Endothelial cell of umbilical vein (primary cell): ENCODE data around the gene MNAT1. TPM values are rescaled to one million over a fixed set of nuclear protein-coding genes. Genes with fewer than 3 reads are reported as not detected.

Experiments used
- BruUV-seq: library from RNA; stranded (reverse); fragments of 400-500 nt; replicated peaks from 2 replicates; lab custom pipeline; 2021; lab: Mats Ljungman, UMichigan
- CTCF ChIA-PET: fragments of 300-600, 350-600 bp; sonication (Branson Sonifier 250); formaldehyde crosslinking; loops from one replicate; lab custom pipeline; 2021; ENCODE audit warnings: antibody characterized with exemption, inconsistent platforms; lab: Charles Lee
- POLR2A ChIA-PET: fragments of 300-600, 350-600 bp; sonication (Branson Sonifier 250); formaldehyde crosslinking; loops from one replicate; lab custom pipeline; 2021; ENCODE audit warnings: antibody characterized with exemption, inconsistent platforms; lab: Charles Lee
- DNase-seq: peaks from one replicate; pipeline ENCODE4 v3.0.0-alpha.2; 2011; ENCODE audit warnings: low read depth, low spot score
- FAIRE-seq: peaks from 2 replicates; lab custom pipeline; 2011; peaks lifted over from hg19 to GRCh38; lab: Jason Lieb, UNC
- H2AFZ ChIP-seq: 2 replicates; pipeline ENCODE4 v1.6.0; 2012; ENCODE audit warnings: low read depth, low read length, control low read depth, inconsistent platforms
- H3K27ac ChIP-seq: 2 replicates; pipeline ENCODE4 v1.5.1; 2011; ENCODE audit warnings: low read depth, mild to moderate bottlenecking, control low read depth, low read length, moderate library complexity; ENCODE audit not compliant: insufficient read depth
- H3K27me3 ChIP-seq, 2 experiments: 2 replicates each; pipeline versions ENCODE4 v1.6.0 to v1.6.1; 2011; ENCODE audit warnings: low read length in 2 of 2, mixed read lengths in 1 of 2; ENCODE audit not compliant: control insufficient read depth in 2 of 2, insufficient read depth in 2 of 2
- H3K36me3 ChIP-seq, 2 experiments: 2 replicates in 1 of 2; 3 replicates in 1 of 2; pipeline ENCODE4 v1.5.1; 2011; ENCODE audit warnings: low read length in 2 of 2, mild to moderate bottlenecking in 1 of 2, moderate library complexity in 1 of 2; ENCODE audit not compliant: control insufficient read depth in 2 of 2, insufficient read depth in 2 of 2; ENCODE audit errors: extremely low read depth in 1 of 2
- H3K4me1 ChIP-seq: 3 replicates; pipeline ENCODE4 v1.5.1; 2011; ENCODE audit warnings: mild to moderate bottlenecking, low read length; ENCODE audit not compliant: control insufficient read depth, insufficient read depth; ENCODE audit errors: extremely low read depth
- H3K4me2 ChIP-seq: 2 replicates; pipeline ENCODE4 v1.6.1; 2011; ENCODE audit warnings: low read length, control low read depth, mixed read lengths; ENCODE audit not compliant: insufficient read depth
- H3K4me3 ChIP-seq, 3 experiments: fragments of 200-600 bp in 1 of 3; sonication (generic), shearing (Covaris generic) in 1 of 3; replicated peaks in 1 of 3; 2 replicates each; pipeline ENCODE4 v1.5.1; 2011 to 2016; ENCODE audit warnings: control low read depth in 3 of 3, low read length in 3 of 3, mild to moderate bottlenecking in 2 of 3, inconsistent platforms in 1 of 3, low read depth in 1 of 3, moderate library complexity in 1 of 3; ENCODE audit not compliant: insufficient read depth in 1 of 3
- H3K79me2 ChIP-seq: 2 replicates; pipeline ENCODE4 v1.6.0; 2012; ENCODE audit warnings: low read length, inconsistent platforms; ENCODE audit not compliant: control insufficient read depth, insufficient read depth
- H3K9ac ChIP-seq: replicated peaks from 2 replicates; pipeline ENCODE3; 2011; ENCODE audit warnings: low read length, control low read depth; ENCODE audit not compliant: insufficient read depth; ENCODE audit errors: extremely low read depth
- H3K9me1 ChIP-seq: replicated peaks from 3 replicates; pipeline ENCODE4 v1.6.0; 2011; ENCODE audit warnings: mild to moderate bottlenecking, low read length; ENCODE audit not compliant: control insufficient read depth, insufficient read depth; ENCODE audit errors: extremely low read depth
- H3K9me3 ChIP-seq: replicated peaks from 2 replicates; pipeline ENCODE4 v1.5.1; 2012; ENCODE audit warnings: low read length, inconsistent platforms; ENCODE audit not compliant: control insufficient read depth, insufficient read depth
- H4K20me1 ChIP-seq: replicated peaks from 2 replicates; pipeline ENCODE3; 2011; ENCODE audit warnings: mild to moderate bottlenecking, low read length; ENCODE audit not compliant: control insufficient read depth, insufficient read depth; ENCODE audit errors: extremely low read depth
- EZH2 ChIP-seq: IDR thresholded peaks from 2 replicates; pipeline ENCODE4 v1.6.1; 2012; ENCODE audit warnings: borderline replicate concordance, low read depth, mild to moderate bottlenecking, moderate library complexity, low read length, inconsistent platforms; ENCODE audit not compliant: severe bottlenecking
- FOS ChIP-seq: IDR thresholded peaks from 2 replicates; pipeline ENCODE4 v1.6.1; 2011; ENCODE audit warnings: mild to moderate bottlenecking, low read length, moderate library complexity, borderline replicate concordance; ENCODE audit not compliant: insufficient read depth
- GATA2 ChIP-seq: IDR thresholded peaks from 2 replicates; pipeline ENCODE4 v1.7.0; 2011; ENCODE audit warnings: low read depth, mild to moderate bottlenecking, moderate library complexity, mixed read lengths, low read length; ENCODE audit not compliant: insufficient read length, insufficient read depth
- JUN ChIP-seq: IDR thresholded peaks from 2 replicates; pipeline ENCODE4 v1.6.1; 2011; ENCODE audit warnings: borderline replicate concordance, low read depth; ENCODE audit not compliant: insufficient read length, insufficient read depth
- MAX ChIP-seq: IDR thresholded peaks from 2 replicates; pipeline ENCODE4 v1.6.1; 2011; ENCODE audit not compliant: insufficient read depth, insufficient read length
- MYC ChIP-seq: IDR thresholded peaks from one replicate; pipeline ENCODE4 v1.6.1; 2011; ENCODE audit warnings: mild to moderate bottlenecking, low read depth, low read length
- POLR2A ChIP-seq: IDR thresholded peaks from 2 replicates; pipeline ENCODE4 v1.6.1; 2012; ENCODE audit warnings: low read depth, mild to moderate bottlenecking, control low read depth, low read length
- POLR2AphosphoS5 ChIP-seq: IDR thresholded peaks from 2 replicates; pipeline ENCODE4 v1.6.1; 2012; ENCODE audit warnings: low read depth, mild to moderate bottlenecking, control low read depth, low read length, moderate library complexity; ENCODE audit not compliant: insufficient read depth
- dilution Hi-C: fragments of 300-500 bp; cut with MboI; formaldehyde crosslinking; loops from one replicate; pipeline ENCODE4 v1.15.0; 2019; ENCODE audit warnings: low sequenced_read_pairs; ENCODE audit not compliant: extremely low pct_ligation_motif_present
- intact Hi-C: fragments of 100-400 bp; cut with micrococcal nuclease; formaldehyde crosslinking; loops from one replicate; pipeline ENCODE4 v1.10.0; 2022
- polyA plus RNA-seq, 4 experiments: library from polyadenylated mRNA; depleted of rRNA in 3 of 4; stranded (reverse) in 3 of 4; unstranded in 1 of 4; fragments of >200 nt; gene quantifications; 2 replicates each; pipeline versions ENCODE4 v1.2.1 to v1.2.3, GENCODE V29; 2011 to 2012; ENCODE audit warnings: missing spikeins in 1 of 4
- total RNA-seq: library from RNA; stranded (reverse); gene quantifications from 2 replicates; pipeline ENCODE4 v1.2.3, GENCODE V29; 2021
- TF ChIP-seq, protein P1 (sequence below), 2 donors: IDR thresholded peaks; 1 replicate in 1 of 2; 2 replicates in 1 of 2; pipeline ENCODE4 v1.5.1; 2011; ENCODE audit warnings: low read length in 2 of 2, mild to moderate bottlenecking in 2 of 2, moderate library complexity in 2 of 2, control low read depth in 1 of 2, inconsistent platforms in 1 of 2, low read depth in 1 of 2; ENCODE audit not compliant: insufficient read depth in 1 of 2; ENCODE audit errors: extremely low read depth in 1 of 2

Gene MNAT1
- total and polyA plus RNA-seq, 2 donors (not counting 3 experiments of a cell fraction or from before 2014, with no cell fraction given) = 35.7 to 55.7 TPM

DNA sequence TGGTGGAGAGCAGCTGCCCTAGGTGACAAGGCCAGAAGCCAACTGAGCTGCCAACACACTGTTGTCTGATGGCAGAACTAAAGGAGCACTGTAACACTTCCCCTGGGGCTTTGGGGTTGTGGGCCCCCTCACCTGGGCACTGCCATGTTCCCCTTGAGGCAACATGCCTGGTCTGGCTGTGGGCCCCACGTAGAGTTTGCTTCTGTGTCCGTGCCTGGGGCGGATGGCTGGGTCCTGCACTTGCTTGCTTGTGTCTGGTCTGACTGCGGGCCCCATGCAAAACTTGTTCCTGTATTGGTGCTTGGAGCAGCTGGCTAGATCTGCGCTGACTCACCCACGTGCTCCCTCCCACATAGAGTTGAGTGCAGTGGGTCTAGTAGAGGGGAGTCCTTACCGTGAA, 78.4 kb downstream of the MNAT1 start:
- Histone ChIP-seq H3K27ac (no peak overlapping the region), H3K9me3 (no peaks in the 10 kb centered on the region), H3K9me1 (no peaks in the 10 kb centered on the region), H2AFZ (no peak overlapping the region), H3K4me2 (no peak overlapping the region), H3K79me2 (no peaks in the 10 kb centered on the region), H4K20me1 (no peaks in the 10 kb centered on the region), H3K9ac (no peak overlapping the region), H3K4me1 (peaks cover 1% of the 10 kb centered on the region), H3K36me3 (peaks cover 4 to 6% of the 10 kb centered on the region in 2 experiments), H3K27me3 (no peaks in the 10 kb centered on the region), H3K4me3 (no peak overlapping the region)
- BruUV-seq = no TSS peak
- POLR2A ChIA-PET = no interaction called here
- no peak for TF ChIP-seq MYC
- TF ChIP-seq EZH2 = no peak
- no peak for TF ChIP-seq MAX
- TF ChIP-seq GATA2 = no peak
- TF ChIP-seq, protein P1, sequence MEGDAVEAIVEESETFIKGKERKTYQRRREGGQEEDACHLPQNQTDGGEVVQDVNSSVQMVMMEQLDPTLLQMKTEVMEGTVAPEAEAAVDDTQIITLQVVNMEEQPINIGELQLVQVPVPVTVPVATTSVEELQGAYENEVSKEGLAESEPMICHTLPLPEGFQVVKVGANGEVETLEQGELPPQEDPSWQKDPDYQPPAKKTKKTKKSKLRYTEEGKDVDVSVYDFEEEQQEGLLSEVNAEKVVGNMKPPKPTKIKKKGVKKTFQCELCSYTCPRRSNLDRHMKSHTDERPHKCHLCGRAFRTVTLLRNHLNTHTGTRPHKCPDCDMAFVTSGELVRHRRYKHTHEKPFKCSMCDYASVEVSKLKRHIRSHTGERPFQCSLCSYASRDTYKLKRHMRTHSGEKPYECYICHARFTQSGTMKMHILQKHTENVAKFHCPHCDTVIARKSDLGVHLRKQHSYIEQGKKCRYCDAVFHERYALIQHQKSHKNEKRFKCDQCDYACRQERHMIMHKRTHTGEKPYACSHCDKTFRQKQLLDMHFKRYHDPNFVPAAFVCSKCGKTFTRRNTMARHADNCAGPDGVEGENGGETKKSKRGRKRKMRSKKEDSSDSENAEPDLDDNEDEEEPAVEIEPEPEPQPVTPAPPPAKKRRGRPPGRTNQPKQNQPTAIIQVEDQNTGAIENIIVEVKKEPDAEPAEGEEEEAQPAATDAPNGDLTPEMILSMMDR (IDR thresholded peaks at IDR 0.05; ENCODE audit: extremely low read depth in 1 of 2, insufficient read depth in 1 of 2, low read depth in 1 of 2, low read length in 2 of 2) = no peak
- TF ChIP-seq FOS = no peak
- no peak for TF ChIP-seq JUN
- no peak for TF ChIP-seq POLR2AphosphoS5
- TF ChIP-seq POLR2A = no peak
- FAIRE-seq = no peak
- intact Hi-C loops = no loop called here
- dilution Hi-C loops = no loop called here
- DNase-seq = no peak
- CTCF ChIA-PET = interaction anchor here (0.8 kb wide), 1 partner anchor 11 kb away, joined by 3 read pairs; no protein-coding TSS in a partner anchor
